Caki2 (cell line): Measurements from ENCODE around the gene DCAF4L1. TPM values are rescaled to one million over a fixed set of nuclear protein-coding genes. Genes with fewer than 3 reads are reported as not detected.

ENCODE experiments used
- DNase-seq: peaks from one replicate; pipeline ENCODE4 v3.0.0-alpha.2; 2015; ENCODE audit warnings: low read depth
- in situ Hi-C: cut with HindIII; loops from 2 replicates; pipeline ENCODE4 v1.10.0; 2016; ENCODE audit warnings: low sequenced_read_pairs, low pct_unique_long_range_greater_than_20kb, mixed read lengths
- total RNA-seq: library from RNA; depleted of rRNA; stranded (reverse); fragments of >200 nt; shearing (Covaris generic); gene quantifications from 2 replicates; pipeline ENCODE4 v1.2.3, GENCODE V29; 2014; ENCODE audit warnings: low replicate concordance; rRNA removed

DCAF4L1 gene, protein sequence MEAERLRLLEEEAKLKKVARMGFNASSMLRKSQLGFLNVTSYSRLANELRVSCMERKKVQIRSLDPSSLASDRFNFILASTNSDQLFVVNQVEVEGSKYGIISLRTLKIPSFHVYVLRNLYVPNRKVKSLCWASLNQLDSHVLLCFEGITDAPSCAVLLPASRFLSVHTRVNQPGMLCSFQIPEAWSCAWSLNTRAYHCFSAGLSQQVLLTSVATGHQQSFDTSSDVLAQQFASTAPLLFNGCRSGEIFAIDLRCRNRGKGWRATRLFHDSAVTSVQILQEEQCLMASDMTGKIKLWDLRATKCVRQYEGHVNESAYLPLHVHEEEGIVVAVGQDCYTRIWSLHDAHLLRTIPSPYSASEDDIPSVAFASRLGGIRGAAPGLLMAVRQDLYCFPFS
- total RNA-seq = 0.06 TPM in 1 of 2 replicates, not detected in the other

DNA sequence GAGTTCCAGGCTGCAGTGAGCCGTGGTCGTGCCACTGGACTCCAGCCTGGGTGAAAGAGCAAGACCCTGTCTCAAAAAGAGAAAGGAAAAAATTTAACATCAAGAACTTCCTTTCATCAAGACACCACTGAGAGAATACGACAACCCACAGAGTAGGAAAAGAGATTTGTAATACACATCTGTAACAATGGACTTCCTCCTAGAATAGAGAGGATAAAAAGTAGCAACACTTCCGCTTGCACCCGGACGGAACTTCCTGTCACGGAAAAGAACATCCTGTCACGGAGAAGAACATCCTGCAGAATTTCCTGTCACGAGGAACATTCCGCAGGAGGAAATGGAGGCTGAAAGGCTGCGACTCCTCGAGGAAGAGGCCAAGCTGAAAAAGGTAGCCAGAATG lies at the start of gene DCAF4L1:
Gene DCAF4L1 (plus strand): TSS at position 301 of the 400 bp plus-strand sequence. CDS start 37 bp downstream, at position 338.
- in situ Hi-C loops = no loop called here
- DNase-seq = no peak

DNA sequence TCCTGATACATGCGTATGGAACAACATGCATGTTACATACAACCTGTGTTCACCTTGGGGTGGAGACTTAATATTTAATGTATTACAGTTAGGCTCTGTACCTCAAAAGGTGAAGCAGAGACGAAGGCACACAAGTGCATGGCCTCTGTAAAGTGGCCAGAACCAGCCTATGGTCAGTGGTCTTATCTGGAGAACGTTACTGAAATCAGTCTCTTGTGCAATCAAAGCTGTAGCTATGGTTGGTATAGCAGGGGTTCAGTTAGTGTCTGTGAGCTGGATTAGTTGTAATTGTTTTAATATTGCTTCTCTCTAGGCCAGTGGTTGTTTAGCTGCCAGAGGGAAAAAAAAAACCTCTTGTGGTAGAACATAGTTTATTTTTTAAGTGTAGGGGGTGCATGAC lies 48.6 kb upstream of the DCAF4L1 start:
- in situ Hi-C loops = no loop called here
- no peak for DNase-seq

DNA sequence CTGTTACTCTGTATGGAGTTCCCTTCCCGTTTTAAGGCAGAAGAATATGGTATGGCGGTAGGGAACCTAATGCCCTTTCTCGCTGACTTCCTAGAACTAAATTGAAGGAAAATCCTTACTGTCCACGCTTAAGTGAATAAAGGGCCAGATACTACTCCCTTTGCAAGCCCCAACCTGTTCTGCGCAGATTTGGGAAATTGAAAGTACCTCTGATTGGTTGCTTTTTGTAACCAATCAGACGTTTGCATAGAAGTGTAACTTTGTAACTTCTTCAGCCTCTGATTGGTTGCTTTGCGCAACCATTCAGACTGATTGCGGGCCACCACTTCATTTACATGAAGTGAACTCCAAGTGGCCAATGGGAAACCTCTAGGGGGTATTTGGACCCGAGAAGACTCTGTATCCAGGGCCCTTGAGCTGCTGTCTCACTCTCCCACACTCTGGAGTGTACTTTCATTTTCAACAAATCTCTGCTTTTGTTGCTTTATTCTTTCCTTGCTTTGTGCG lies 47.5 kb upstream of the DCAF4L1 start:
- DNase-seq = no peak
- in situ Hi-C loops = no loop called here

DNA sequence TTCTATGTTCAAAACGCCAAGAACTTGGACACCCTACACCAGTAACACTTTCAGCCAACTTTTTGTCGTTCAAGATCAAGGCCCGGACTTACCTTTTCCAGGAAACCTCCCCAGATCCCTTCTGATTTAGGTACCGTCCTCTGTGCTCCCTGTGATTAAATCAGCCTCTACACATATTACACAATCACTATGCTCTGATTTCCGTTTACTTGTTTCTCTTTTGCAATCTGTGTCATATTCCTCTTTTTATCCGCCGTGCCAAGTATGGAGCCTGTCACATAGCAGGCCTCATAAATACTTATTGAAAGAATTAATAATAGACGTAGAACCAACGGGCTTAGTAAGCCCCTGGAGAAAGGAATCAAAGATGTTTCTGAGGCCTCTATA lies 47.0 kb upstream of the DCAF4L1 start:
- DNase-seq = no peak
- in situ Hi-C loops = no loop called here

DNA sequence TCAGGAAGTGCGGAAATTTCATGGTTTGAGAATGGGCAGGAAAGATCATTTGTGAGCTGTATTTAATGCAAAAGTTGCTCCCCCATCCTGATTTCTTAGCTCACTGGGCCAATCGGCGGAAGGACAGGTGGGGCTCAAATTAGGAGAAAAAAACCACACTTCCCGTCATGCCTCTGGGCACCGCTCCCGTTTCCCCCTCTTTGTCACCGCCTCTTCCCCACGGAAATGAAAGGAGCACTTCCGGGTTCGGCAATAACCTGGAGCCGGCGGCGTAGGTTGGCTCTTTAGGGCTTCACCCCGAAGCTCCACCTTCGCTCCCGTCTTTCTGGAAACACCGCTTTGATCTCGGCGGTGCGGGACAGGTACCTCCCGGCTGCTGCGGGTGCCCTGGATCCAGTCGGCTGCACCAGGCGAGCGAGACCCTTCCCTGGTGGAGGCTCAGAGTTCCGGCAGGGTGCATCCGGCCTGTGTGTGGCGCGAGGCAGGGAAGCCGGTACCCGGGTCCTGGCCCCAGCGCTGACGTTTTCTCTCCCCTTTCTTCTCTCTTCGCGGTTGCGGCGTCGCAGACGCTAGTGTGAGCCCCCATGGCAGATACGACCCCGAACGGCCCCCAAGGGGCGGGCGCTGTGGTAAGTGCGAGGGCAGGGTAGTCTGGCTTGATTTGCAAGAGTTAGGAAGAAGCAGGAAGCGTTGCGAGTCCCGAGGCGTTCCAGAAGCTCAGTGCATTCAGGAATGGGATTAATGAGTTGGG lies 46.5 kb upstream of the DCAF4L1 start, which contains the start of gene TMEM33:
Gene TMEM33 (plus strand): TSS at position 529 of the 751 bp plus-strand sequence. CDS start 56 bp downstream, at position 585.
- in situ Hi-C loops = no loop called here
- peak; percentile 87 for DNase-seq

DNA sequence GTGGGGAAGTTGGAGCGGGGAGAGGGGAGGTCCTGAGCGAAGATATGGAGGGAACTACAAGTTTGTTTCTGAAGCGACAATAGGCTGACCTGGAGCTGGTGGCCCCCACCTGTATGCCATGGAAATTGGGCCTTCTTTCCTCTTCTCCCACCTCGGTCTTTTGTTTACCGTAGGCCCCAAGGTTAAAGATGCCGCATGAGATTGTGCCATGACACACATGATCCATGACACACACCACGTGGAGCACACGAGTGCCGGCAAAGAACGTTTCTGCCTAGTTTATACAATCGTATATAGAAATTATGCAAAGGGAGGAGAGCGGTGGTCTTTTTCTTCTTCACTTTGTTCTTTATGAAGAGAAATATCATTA lies 45.9 kb upstream of the DCAF4L1 start:
- DNase-seq = peak; percentile 30
- in situ Hi-C loops = no loop called here

DNA sequence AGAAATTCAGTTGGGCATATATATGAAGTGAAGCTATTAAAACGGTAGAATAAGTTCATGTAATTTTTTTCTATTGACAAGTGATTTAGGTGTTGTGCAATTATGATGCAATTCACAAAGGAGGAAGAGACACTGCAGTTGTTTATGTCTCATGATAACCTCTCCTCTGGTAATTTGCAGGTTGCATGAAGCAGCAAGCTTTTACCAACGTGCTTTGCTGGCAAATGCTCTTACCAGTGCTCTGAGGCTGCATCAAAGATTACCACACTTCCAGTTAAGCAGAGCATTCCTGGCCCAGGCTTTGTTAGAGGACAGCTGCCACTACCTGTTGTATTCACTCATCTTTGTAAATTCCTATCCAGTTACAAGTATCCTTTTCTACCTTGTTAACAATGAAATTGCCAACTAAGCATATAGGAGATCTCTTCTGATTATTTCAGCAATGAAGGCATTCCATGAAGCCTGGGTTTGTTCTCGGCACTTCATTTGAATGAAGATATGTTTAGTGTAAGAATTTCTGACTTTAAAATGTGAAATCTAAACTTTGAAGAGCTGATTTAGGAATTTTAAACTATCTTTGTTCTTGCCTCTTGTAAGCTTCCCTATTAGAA lies 42.4 kb upstream of the DCAF4L1 start:
- in situ Hi-C loops = no loop called here
- no peak for DNase-seq

DNA sequence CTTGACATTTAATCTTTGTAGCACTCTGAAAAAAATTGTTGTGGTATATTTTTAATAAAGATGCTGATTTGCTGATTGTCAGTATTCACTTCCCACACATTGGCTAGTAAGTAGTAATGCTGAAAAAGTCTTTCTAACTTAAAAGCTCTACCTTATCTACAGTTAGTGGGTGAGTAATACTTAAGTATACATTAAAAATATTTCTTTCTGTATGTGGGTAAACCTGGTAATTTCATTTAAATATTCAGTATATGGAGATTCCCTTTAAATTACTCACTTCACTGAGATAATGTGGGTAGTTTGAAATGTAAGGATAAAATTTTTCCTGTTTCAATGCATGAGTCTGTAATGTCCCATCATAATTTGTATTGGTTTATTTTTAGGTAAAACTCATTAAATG lies 40.7 kb upstream of the DCAF4L1 start:
- in situ Hi-C loops = no loop called here
- no peak for DNase-seq

DNA sequence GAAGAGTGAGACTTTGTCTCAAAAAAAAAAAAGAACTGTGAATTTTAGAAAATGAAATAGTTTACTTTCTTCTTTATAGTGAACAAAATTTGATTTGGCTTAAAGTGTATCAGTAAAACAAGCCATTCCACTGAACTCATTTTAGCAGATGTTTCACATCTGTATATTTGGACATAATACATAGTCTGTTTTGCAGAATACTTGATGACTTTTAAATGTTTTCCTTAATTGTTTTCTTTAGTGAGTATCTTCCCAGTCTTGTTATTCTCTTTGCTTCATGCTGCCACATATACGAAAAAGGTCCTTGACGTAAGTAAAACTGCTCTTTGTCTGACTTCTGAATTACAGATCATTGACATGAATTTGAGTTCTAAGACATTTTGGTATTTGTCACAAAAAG lies 38.0 kb upstream of the DCAF4L1 start:
- in situ Hi-C loops = no loop called here

DNA sequence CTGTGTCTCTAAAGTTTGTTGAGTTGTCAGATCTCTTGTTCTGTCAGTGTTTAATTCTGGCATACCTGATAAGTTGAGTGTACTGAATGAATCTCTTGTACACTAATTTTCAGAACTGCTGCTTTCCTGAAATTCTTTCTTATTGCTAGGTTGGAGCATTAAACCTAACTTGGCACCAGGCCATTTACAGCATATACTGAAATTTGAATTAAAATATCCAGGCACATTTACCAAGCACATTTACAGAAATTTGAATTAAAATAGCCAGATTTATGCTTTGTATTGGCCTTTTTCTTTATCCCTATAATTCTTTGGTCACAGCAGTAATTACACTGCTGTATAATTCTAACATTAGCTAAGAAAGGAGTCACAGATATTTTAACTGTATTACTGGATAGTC lies 37.5 kb upstream of the DCAF4L1 start:
- DNase-seq = no peak
- in situ Hi-C loops = no loop called here

More for the DNA sequence above, 38.0 kb upstream of the DCAF4L1 start:
- DNase-seq = no peak

DNA sequence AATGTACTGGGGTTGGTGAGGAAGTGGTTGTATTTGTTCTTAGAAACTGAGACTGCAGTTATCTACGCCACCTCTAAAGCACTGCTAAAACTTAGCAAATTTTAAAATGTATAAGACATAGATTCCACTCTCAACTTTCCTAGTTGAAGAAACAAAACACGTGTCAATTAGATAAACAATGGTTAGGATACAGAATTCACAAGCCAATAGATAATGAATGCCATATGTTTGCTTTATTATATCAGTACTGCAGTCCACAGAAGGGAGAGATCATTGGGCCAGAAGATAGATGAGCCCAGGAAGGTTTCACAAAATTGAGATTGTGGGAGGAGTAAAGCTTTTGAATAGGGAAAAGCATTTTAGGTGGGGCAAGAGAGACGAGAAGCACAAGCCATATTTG lies 32.0 kb upstream of the DCAF4L1 start:
- DNase-seq = no peak
- in situ Hi-C loops = no loop called here

DNA sequence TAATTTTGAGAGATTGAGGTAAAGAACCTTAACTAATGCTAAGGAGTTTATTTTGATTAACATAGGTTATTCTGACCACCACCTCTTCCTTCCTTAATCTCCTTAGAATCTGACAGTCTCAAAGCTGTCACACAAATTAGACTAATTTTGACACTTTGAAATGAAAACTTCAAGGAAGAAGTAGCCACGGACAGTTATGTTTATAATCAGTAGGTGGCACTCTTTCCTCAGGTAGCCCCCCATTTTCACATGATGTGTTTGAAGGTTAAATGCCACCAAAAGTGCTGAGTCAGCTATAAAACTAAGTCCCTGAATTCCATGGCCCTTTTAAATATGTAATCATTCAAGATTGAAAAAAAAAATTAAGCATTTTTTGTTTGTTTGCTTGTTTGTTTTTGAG lies 23.9 kb upstream of the DCAF4L1 start:
- no peak for DNase-seq
- in situ Hi-C loops = no loop called here

DNA sequence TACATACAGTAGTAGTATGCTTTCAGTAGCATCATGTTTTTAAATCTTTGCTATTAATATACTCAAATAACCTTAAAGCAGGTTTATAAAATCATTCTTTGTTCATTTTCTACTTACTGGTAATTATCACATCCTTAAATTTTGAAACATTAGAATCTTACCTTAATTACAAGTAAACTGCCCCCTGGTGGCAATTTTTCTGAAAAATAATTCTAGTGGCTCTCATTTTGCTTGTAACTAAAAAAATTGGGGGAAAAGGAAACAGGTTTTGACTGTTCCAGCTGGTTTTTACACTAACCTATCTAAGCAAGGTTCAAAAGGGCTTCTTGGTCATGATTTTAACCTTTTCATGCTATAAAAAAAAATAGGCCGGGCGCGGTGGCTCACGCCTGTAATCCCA lies 18.5 kb upstream of the DCAF4L1 start:
- in situ Hi-C loops = no loop called here
- peak; percentile 6 for DNase-seq

DNA sequence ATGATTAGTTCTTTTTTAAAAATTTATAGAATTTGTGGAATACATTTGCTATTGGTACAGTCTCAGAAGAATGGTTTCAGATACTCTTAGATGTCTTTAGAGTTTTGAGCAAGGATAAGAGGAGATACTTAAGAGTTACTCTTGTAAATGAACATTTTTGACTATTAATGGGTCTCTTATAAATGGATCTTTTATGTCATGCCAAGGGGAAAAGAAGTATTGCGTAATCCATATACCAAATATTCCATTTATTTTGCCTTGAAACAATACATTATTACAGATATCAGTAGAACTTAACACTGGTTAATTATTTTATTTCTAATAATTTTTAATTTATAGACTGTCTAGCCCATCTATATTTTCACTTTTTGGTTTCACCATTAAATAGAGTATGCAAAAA lies 17.2 kb upstream of the DCAF4L1 start:
- in situ Hi-C loops = no loop called here
- DNase-seq = no peak

DNA sequence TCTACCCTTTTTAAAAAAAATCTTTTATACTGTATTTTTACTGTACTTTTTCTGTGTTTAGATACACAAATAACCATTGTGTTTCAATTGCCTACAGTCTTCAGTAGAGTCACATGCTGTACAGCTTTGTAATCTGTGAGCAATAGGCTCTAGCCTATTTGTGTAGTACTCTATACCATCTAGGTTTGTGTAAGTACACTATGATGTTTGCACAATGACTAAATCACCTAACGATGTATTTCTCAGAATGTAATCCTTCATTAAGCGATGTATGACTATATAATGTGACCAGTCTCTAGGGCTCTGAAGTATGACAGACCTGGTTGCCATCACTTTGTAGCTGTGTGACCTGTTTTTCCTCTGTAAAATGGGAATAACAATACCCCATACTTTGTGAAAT lies 14.2 kb upstream of the DCAF4L1 start:
- no peak for DNase-seq
- in situ Hi-C loops = no loop called here

DNA sequence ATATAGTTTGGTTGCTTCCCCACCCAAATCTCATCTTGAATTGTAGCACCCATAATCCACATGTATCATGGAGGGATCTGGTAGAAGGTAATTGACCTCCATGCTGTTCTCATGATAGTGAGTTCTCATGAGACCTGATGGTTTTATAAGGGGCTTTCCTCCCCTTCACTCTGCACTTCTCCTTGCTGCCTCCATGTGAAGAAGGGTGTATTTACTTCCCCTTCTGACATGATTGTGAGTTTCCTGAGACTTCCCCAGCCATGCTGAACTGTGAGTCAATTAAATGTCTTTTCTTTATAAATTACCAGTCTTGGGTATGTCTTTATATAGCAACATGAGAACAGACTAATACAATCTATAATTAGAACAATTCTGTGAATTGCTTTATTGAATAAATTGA lies 11.9 kb upstream of the DCAF4L1 start:
- in situ Hi-C loops = no loop called here
- no peak for DNase-seq

DNA sequence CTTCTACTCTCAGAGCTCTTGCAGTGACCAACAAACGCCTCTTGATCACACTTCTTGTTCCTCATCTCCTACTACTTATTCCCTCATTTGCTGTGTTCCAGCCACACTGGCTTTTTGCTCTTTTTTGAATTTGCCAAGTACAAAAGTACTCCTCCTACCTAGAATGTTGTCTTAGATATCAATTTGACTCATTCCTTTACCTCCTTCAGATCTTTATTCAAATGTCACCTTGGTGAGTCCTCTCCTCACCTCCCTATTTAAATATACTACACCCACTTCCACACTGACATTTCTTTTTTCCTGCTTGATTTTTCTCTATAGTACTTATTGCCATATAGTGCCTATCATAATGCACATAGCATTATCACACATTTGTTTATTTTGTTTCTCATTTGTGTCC lies 6.2 kb upstream of the DCAF4L1 start:
- in situ Hi-C loops = no loop called here
- no peak for DNase-seq

DNA sequence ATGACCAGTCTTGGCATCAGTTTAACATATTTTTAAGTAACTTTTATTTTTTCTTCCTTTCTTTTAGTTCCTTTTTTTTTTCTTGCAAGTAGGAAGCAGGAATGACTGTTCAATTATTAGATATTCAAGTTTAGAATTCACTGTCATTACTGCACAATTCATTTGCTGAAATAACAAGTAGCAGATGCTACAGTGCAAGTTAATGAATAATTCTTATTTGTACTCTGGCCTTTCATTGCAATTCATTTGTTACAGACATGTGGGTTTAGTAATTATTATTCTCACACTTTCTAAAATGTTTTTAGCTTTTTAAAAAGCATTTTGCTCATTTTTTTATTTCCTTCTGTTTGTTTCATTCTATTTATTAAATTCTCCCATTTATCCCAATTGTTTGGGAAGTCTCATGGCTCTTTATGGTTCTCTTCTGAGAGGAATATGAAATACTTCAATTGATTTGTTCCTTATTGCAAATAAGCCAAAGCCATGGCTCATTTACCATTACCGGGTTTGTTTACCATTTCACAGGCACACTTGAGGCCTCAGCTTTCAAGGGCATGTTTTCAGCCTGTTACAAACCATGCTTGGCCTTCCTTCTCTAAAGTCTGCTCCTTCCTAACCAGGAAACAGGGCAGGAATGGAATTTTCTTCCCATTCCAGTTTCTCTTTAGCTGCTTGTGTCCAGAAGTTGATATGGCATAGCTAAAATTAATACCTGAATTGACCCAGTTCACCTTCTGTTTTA lies 4.6 kb upstream of the DCAF4L1 start:
- no peak for DNase-seq
- in situ Hi-C loops = no loop called here
